ENCODE data around the gene S1PR4. TPM values are rescaled to one million over a fixed set of nuclear protein-coding genes. Genes with fewer than 3 reads are reported as not detected.

S1PR4 gene
- total and polyA plus RNA-seq, 2 donors (not counting 1 experiment from before 2014, with no cell fraction given), result 84.2 to 129 TPM

GRCh38 chr19:3150739-3151329, 27.7 kb upstream of the S1PR4 start:
- Histone ChIP-seq H2AFZ (ENCODE audit: insufficient read depth, low read depth, low read length, poor library complexity, severe bottlenecking) (no peak overlapping the region), H3K4me2 (replicated peaks; ENCODE audit: low read depth, low read length, poor library complexity, severe bottlenecking) (no peak overlapping the region), H3K27me3 (replicated peaks in 1 of 4; ENCODE audit: control extremely low read depth in 1 of 4, control insufficient read depth in 3 of 4, insufficient read depth in 4 of 4, low read length in 3 of 4) (peaks cover 0 to 5% (median 0%) of the 10 kb centered on the region in 4 experiments), H3K9ac (ENCODE audit: low read length) (no peak overlapping the region), H3K36me3 (replicated peaks in 1 of 2; ENCODE audit: control extremely low read depth in 1 of 2, control insufficient read depth in 1 of 2, extremely low read depth in 1 of 2, insufficient read depth in 2 of 2, low read length in 1 of 2) (no peaks in the 10 kb centered on the region), H3K79me2 (ENCODE audit: control insufficient read depth, insufficient read depth, low read length) (no peaks in the 10 kb centered on the region), H3K4me1 (ENCODE audit: control insufficient read depth in 2 of 2, insufficient read depth in 2 of 2, low read length in 2 of 2) (peaks cover 21 to 22% of the 10 kb centered on the region in 2 donors), H3K4me3 (ENCODE audit: control extremely low read depth in 1 of 5, extremely low read depth in 1 of 5, insufficient read depth in 1 of 5, low read depth in 2 of 5, low read length in 4 of 5) (no peak overlapping the region), H4K20me1 (ENCODE audit: control insufficient read depth, insufficient read depth, low read length, poor library complexity, severe bottlenecking) (no peaks in the 10 kb centered on the region), H3K9me3 (ENCODE audit: control extremely low read depth in 1 of 3, control insufficient read depth in 2 of 3, insufficient read depth in 1 of 3, low read length in 2 of 3) (peaks cover 0 to 12% (median 0%) of the 10 kb centered on the region in 3 donors), H3K27ac (ENCODE audit: low read length in 2 of 2) (no peak overlapping the region)
- ChIA-PET CTCF (no interaction called here), POLR2A (no interaction called here)
- WGBS (ENCODE audit: insufficient coverage), result 94% methylated on average over 4 of the region's 5 CpGs
- no peak overlapping the region for H3K27ac Mint-ChIP-seq
- no peak overlapping the region for H3K4me3 Mint-ChIP-seq
- no peaks in the 10 kb centered on the region for H3K27me3 Mint-ChIP-seq
- ATAC-seq (ENCODE audit: low read depth) (no peak), DNase-seq (no peak)
- H3K4me1 Mint-ChIP-seq, result peaks cover 8% of the 10 kb centered on the region
- no peak for TF ChIP-seq CTCF (IDR thresholded peaks at IDR 0.05)
- TF ChIP-seq EZH2 (IDR thresholded peaks at IDR 0.05; ENCODE audit: borderline replicate concordance, insufficient read depth, low read depth, low read length, poor library complexity, severe bottlenecking), result no peak
- no peaks in the 10 kb centered on the region for H3K9me3 Mint-ChIP-seq (ENCODE audit: insufficient read depth)
- intact Hi-C loops (cut with micrococcal nuclease), result no loop called here

GRCh38 chr19:3151563-3152418, 26.8 kb upstream of the S1PR4 start:
- Histone ChIP-seq H3K9ac (ENCODE audit: low read length) (no peak overlapping the region), H3K27me3 (replicated peaks in 1 of 4; ENCODE audit: control extremely low read depth in 1 of 4, control insufficient read depth in 3 of 4, insufficient read depth in 4 of 4, low read length in 3 of 4) (no peaks in the 10 kb centered on the region), H3K9me3 (ENCODE audit: control extremely low read depth in 1 of 3, control insufficient read depth in 2 of 3, insufficient read depth in 1 of 3, low read length in 2 of 3) (peaks cover 0 to 11% (median 0%) of the 10 kb centered on the region in 3 donors), H3K4me3 (ENCODE audit: control extremely low read depth in 1 of 5, extremely low read depth in 1 of 5, insufficient read depth in 1 of 5, low read depth in 2 of 5, low read length in 4 of 5) (no peak overlapping the region), H3K27ac (ENCODE audit: low read length in 2 of 2) (no peak overlapping the region), H4K20me1 (ENCODE audit: control insufficient read depth, insufficient read depth, low read length, poor library complexity, severe bottlenecking) (no peaks in the 10 kb centered on the region), H3K4me1 (ENCODE audit: control insufficient read depth in 2 of 2, insufficient read depth in 2 of 2, low read length in 2 of 2) (peaks cover 15% of the 10 kb centered on the region in 2 donors), H3K36me3 (replicated peaks in 1 of 2; ENCODE audit: control extremely low read depth in 1 of 2, control insufficient read depth in 1 of 2, extremely low read depth in 1 of 2, insufficient read depth in 2 of 2, low read length in 1 of 2) (no peaks in the 10 kb centered on the region), H3K4me2 (replicated peaks; ENCODE audit: low read depth, low read length, poor library complexity, severe bottlenecking) (no peak overlapping the region), H3K79me2 (ENCODE audit: control insufficient read depth, insufficient read depth, low read length) (no peaks in the 10 kb centered on the region), H2AFZ (ENCODE audit: insufficient read depth, low read depth, low read length, poor library complexity, severe bottlenecking) (no peak overlapping the region)
- no peak overlapping the region for H3K4me3 Mint-ChIP-seq
- 84% methylated on average over 14 of the region's 14 CpGs for WGBS (ENCODE audit: insufficient coverage)
- CTCF ChIA-PET, result interaction anchor here (0.9 kb wide), 1 partner anchor 190 kb away, joined by 4 read pairs; no protein-coding TSS in a partner anchor
- intact Hi-C loops (cut with micrococcal nuclease), result no loop called here
- H3K9me3 Mint-ChIP-seq (ENCODE audit: insufficient read depth), result peaks cover 3% of the 10 kb centered on the region
- no peak overlapping the region for H3K27ac Mint-ChIP-seq
- no peaks in the 10 kb centered on the region for H3K27me3 Mint-ChIP-seq
- TF ChIP-seq EZH2 (IDR thresholded peaks at IDR 0.05; ENCODE audit: borderline replicate concordance, insufficient read depth, low read depth, low read length, poor library complexity, severe bottlenecking) (no peak), CTCF (IDR thresholded peaks at IDR 0.05) (no peak)
- DNase-seq, result no peak
- H3K4me1 Mint-ChIP-seq, result peaks cover 4% of the 10 kb centered on the region
- no peak for ATAC-seq (ENCODE audit: low read depth)
- POLR2A ChIA-PET, result interaction anchor here (0.6 kb wide), 2 partner anchors 18 to 62 kb away, joined by 3 to 4 read pairs; no protein-coding TSS in a partner anchor

All from B cell (primary cell).